ENCODE measurements around the gene RNPEP.
A peak's percentile ranks its signal among the peaks of the same experiment; 100 is the strongest.
"Not testable (repeated sequence)": the region's sequence is repeated elsewhere in the genome, so short reads cannot be mapped to it uniquely, and the experiment has no call there.

Gene RNPEP

GRCh38 chr1:201954263-201955008 is 28.0 kb upstream of the RNPEP start:
- TF ChIP-seq CTCF (IDR thresholded peaks at IDR 0.05): no peak
- intact Hi-C loops (cut with DNase I; ENCODE audit: low total_unique reads): no loop called here
- H3K4me3 ChIP-seq: peak overlapping the region; percentile 69 to 76
- H3K4me1 ChIP-seq: peaks cover 0 to 41% (median 20%) of the 10 kb centered on the region in 4 donors
- peak overlapping the region; percentile 86 to 91 for H3K27ac ChIP-seq
- H3K9me3 ChIP-seq: no peaks in the 10 kb centered on the region
- peaks cover 14 to 19% (median 18%) of the 10 kb centered on the region in 3 donors for H3K36me3 ChIP-seq
- DNase-seq: no peak
- no peaks in the 10 kb centered on the region for H3K27me3 ChIP-seq

- H3K4me3 ChIP-seq: peak within 1 kb of the TSS; percentile 69 to 76
- peaks cover 14 to 24% (median 19%) of the 10 kb centered on the region in 3 donors for H3K36me3 ChIP-seq
- no peak for TF ChIP-seq CTCF (IDR thresholded peaks at IDR 0.05)
- H3K27me3 ChIP-seq: no peaks in the 10 kb centered on the region
- intact Hi-C loops (cut with DNase I; ENCODE audit: low total_unique reads): no loop called here
- peak; percentile 98 for DNase-seq
- H3K4me1 ChIP-seq: peaks cover 0 to 34% (median 14%) of the 10 kb centered on the region in 4 donors
- H3K9me3 ChIP-seq: no peaks in the 10 kb centered on the region
- H3K27ac ChIP-seq: peak within 1 kb of the TSS; percentile 86 to 91
Observed at GRCh38 chr1:201955009-201955728, 27.3 kb upstream of the RNPEP start, which contains the start of gene TIMM17A. TSS of gene TIMM17A (plus strand) at chr1:201955503. CDS start at chr1:201955527, 24 bp downstream.

GRCh38 chr1:201955729-201956143 is 26.7 kb upstream of the RNPEP start:
- Histone ChIP-seq H3K36me3 (peaks cover 14 to 30% (median 22%) of the 10 kb centered on the region in 3 donors), H3K4me1 (peaks cover 0 to 28% (median 13%) of the 10 kb centered on the region in 4 donors), H3K9me3 (no peaks in the 10 kb centered on the region), H3K27ac (peak overlapping the region; percentile 86 to 91), H3K27me3 (no peaks in the 10 kb centered on the region), H3K4me3 (peak overlapping the region; percentile 69 to 76)
- intact Hi-C loops (cut with DNase I; ENCODE audit: low total_unique reads): no loop called here
- no peak for DNase-seq
- TF ChIP-seq CTCF (IDR thresholded peaks at IDR 0.05): no peak

GRCh38 chr1:201958348-201958747 is 24.1 kb upstream of the RNPEP start:
- intact Hi-C loops (cut with DNase I; ENCODE audit: low total_unique reads): no loop called here
- H3K36me3 ChIP-seq: peaks cover 35 to 56% (median 48%) of the 10 kb centered on the region in 3 donors

GRCh38 chr1:201962382-201962781 is 20.1 kb upstream of the RNPEP start:
- H3K27me3 ChIP-seq; intact Hi-C loops (cut with DNase I; ENCODE audit: low total_unique reads); H3K4me3 ChIP-seq; H3K9me3 ChIP-seq; H3K27ac ChIP-seq; H3K4me1 ChIP-seq; DNase-seq: not testable (repeated sequence)
- H3K36me3 ChIP-seq: peaks cover 65 to 89% (median 77%) of the 10 kb centered on the region in 3 donors

More at GRCh38 chr1:201958348-201958747, 24.1 kb upstream of the RNPEP start:
- no peak for DNase-seq
- TF ChIP-seq CTCF (IDR thresholded peaks at IDR 0.05): no peak
- Histone ChIP-seq H3K27ac (no peak overlapping the region), H3K9me3 (no peaks in the 10 kb centered on the region), H3K27me3 (no peaks in the 10 kb centered on the region), H3K4me1 (peaks cover 0 to 27% (median 13%) of the 10 kb centered on the region in 4 donors), H3K4me3 (no peak overlapping the region)

GRCh38 chr1:201964261-201964660 is 18.2 kb upstream of the RNPEP start:
- H3K27ac ChIP-seq: no peak overlapping the region
- H3K27me3 ChIP-seq: no peaks in the 10 kb centered on the region
- DNase-seq: no peak
- TF ChIP-seq CTCF (IDR thresholded peaks at IDR 0.05): no peak
- intact Hi-C loops (cut with DNase I; ENCODE audit: low total_unique reads): no loop called here
- peaks cover 0 to 4% (median 0%) of the 10 kb centered on the region in 4 donors for H3K4me1 ChIP-seq
- H3K9me3 ChIP-seq: no peaks in the 10 kb centered on the region
- no peak overlapping the region for H3K4me3 ChIP-seq
- H3K36me3 ChIP-seq: peaks cover 62 to 91% (median 63%) of the 10 kb centered on the region in 3 donors

Data from tibial artery (tissue), 4 donors.